ENCODE measurements around the gene PAK6.

The PAK6 gene

DNA sequence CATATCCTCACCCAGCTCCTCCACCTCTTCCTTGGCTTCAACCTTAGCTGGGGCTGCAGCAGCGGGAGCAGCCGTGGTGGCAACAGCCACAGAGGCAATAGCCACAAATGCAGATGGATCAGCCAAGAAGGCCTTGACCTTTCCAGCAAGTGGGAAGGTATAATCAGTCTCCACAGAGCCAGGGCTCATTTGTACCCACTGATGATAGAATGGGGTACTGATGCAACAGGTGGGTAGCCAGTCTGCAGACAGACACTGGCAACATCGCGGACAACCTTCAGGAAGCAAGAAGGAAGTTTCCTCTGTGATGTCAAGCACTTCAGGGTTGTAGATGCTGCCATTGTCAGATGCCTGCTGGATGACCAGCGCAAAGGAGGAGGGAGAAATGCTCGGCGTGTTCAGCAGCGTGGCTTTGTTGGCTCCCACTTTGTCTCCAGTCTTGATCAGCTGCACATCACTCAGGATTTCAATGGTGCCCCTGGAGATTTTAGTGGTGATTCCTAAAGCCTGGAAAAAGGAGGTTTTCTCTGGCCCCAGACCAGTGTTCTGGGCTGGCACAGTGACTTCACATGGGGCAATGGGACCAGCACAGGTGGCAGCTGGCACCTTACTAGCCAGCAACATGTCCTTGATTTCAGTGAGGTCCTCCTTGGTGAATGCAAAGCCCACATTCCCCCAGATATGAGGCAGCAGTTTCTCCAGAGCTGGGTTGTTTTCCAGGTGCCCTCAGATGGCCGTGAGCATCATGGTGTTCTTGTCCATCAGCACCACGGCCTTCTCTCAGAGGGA lies 73.7 kb downstream of the PAK6 start:
- TF ChIP-seq, protein P1, sequence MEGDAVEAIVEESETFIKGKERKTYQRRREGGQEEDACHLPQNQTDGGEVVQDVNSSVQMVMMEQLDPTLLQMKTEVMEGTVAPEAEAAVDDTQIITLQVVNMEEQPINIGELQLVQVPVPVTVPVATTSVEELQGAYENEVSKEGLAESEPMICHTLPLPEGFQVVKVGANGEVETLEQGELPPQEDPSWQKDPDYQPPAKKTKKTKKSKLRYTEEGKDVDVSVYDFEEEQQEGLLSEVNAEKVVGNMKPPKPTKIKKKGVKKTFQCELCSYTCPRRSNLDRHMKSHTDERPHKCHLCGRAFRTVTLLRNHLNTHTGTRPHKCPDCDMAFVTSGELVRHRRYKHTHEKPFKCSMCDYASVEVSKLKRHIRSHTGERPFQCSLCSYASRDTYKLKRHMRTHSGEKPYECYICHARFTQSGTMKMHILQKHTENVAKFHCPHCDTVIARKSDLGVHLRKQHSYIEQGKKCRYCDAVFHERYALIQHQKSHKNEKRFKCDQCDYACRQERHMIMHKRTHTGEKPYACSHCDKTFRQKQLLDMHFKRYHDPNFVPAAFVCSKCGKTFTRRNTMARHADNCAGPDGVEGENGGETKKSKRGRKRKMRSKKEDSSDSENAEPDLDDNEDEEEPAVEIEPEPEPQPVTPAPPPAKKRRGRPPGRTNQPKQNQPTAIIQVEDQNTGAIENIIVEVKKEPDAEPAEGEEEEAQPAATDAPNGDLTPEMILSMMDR (IDR thresholded peaks at IDR 0.05; ENCODE audit: low read depth, low read length, poor library complexity, severe bottlenecking) = no peak
- TF ChIP-seq EZH2phosphoT487 (IDR thresholded peaks at IDR 0.05; ENCODE audit: borderline replicate concordance, low read length) = no peak
- H3K9me3 ChIP-seq (ENCODE audit: control insufficient read depth, insufficient read depth, low read length) = no peaks in the 10 kb centered on the region
- H3K27ac ChIP-seq (ENCODE audit: low read depth, low read length) = no peak overlapping the region
- H4K20me1 ChIP-seq (ENCODE audit: control insufficient read depth, insufficient read depth, low read depth, low read length) = no peaks in the 10 kb centered on the region
- no peak overlapping the region for H3K4me3 ChIP-seq (ENCODE audit: low read length)
- H3K4me2 ChIP-seq (ENCODE audit: low read length) = no peak overlapping the region
- peaks cover 21% of the 10 kb centered on the region for H3K4me1 ChIP-seq (ENCODE audit: control insufficient read depth, low read length)
- no peaks in the 10 kb centered on the region for H3F3A ChIP-seq (ENCODE audit: control insufficient read depth, insufficient read depth)
- H3K79me2 ChIP-seq (ENCODE audit: control insufficient read depth, low read length) = no peaks in the 10 kb centered on the region
- no peaks in the 10 kb centered on the region for H3K36me3 ChIP-seq (ENCODE audit: control insufficient read depth, low read length)
- H3K9me2 ChIP-seq (replicated peaks; ENCODE audit: control insufficient read depth, low read length) = no peaks in the 10 kb centered on the region
- peaks cover 55% of the 10 kb centered on the region for H3K27me3 ChIP-seq (ENCODE audit: control insufficient read depth, low read length)

DNA sequence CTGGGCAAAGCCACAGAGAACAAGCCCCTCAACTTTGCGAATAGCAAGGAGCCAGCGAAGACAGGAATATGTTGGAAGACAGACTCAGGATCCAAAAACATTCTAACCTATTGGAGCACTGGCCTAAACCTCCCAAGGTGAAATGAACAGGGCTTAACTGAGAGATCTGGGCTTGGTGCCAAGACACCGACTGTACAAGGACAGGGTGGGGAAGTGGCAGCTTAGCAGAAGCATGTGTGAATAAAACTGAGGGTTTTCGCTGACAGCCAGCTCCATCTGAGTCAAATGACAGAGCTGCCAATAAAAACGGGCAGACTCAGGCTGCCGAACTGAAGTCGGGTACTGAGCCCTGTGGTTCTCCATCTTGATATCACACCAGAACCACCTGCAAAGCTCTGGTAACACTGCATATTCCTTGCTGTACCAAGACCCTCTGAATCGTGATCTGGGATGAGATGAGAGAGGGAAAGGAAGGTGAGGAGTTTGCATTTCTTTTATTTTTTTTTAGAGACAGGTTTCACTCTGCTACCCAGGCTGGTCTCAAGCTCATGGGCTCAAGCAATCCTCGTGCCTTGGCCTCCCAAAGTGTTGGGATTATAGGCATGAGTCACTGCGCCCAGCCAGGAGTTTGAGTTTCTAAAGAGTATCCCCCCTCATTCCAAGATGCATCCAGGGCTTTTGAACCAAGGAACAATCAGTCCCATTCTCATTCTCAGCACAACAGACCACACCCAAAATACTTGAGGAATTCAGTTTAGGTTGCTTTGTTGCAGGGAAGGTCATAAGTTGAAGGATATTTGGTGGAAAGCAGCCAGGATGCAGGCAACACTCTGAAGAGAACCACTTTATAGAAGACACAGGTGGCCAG lies 74.9 kb downstream of the PAK6 start:
- Histone ChIP-seq H3K9me3 (ENCODE audit: control insufficient read depth, insufficient read depth, low read length) (no peaks in the 10 kb centered on the region), H3K4me3 (ENCODE audit: low read length) (no peak overlapping the region), H3K36me3 (ENCODE audit: control insufficient read depth, low read length) (no peaks in the 10 kb centered on the region), H3K4me1 (ENCODE audit: control insufficient read depth, low read length) (peaks cover 9% of the 10 kb centered on the region), H3K9me2 (replicated peaks; ENCODE audit: control insufficient read depth, low read length) (no peaks in the 10 kb centered on the region), H4K20me1 (ENCODE audit: control insufficient read depth, insufficient read depth, low read depth, low read length) (no peaks in the 10 kb centered on the region), H3K27ac (ENCODE audit: low read depth, low read length) (no peak overlapping the region), H3K4me2 (ENCODE audit: low read length) (no peak overlapping the region), H3K27me3 (ENCODE audit: control insufficient read depth, low read length) (peaks cover 56% of the 10 kb centered on the region), H3F3A (ENCODE audit: control insufficient read depth, insufficient read depth) (no peaks in the 10 kb centered on the region), H3K79me2 (ENCODE audit: control insufficient read depth, low read length) (no peaks in the 10 kb centered on the region)
- TF ChIP-seq, protein P1 (IDR thresholded peaks at IDR 0.05; ENCODE audit: low read depth, low read length, poor library complexity, severe bottlenecking) = no peak
- TF ChIP-seq EZH2phosphoT487 (IDR thresholded peaks at IDR 0.05; ENCODE audit: borderline replicate concordance, low read length) = no peak

DNA sequence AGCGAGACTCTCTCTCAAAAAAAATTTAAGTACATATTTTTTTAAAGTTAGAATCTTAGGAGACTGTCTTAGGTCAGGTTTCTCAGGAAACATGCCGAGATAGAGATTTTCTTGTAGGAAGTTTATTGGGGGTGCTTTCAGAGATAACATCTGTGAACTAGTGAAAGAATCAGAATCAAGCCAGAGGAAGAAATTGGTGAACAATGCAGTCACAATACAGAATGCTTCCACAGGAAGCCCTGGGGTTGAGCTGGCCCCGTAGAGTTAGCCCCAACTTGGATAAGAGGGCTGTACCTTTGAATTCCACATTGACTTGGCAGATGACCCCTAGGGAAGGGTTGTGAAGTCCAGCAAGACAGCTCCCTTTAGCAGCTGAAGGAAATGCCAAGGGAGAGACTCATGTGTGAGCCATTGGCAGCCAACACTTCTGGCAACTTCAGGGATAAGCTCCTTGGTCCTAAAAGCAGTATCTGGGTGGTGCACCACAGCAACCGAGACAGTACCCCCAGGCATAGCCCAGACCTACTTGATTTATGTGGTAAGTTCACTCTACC lies 75.9 kb downstream of the PAK6 start:
- no peaks in the 10 kb centered on the region for H4K20me1 ChIP-seq (ENCODE audit: control insufficient read depth, insufficient read depth, low read depth, low read length)
- TF ChIP-seq, protein P1 (IDR thresholded peaks at IDR 0.05; ENCODE audit: low read depth, low read length, poor library complexity, severe bottlenecking) = no peak
- TF ChIP-seq EZH2phosphoT487 (IDR thresholded peaks at IDR 0.05; ENCODE audit: borderline replicate concordance, low read length) = no peak
- no peak overlapping the region for H3K4me3 ChIP-seq (ENCODE audit: low read length)
- H3K4me1 ChIP-seq (ENCODE audit: control insufficient read depth, low read length) = no peaks in the 10 kb centered on the region
- H3K27me3 ChIP-seq (ENCODE audit: control insufficient read depth, low read length) = peaks cover 62% of the 10 kb centered on the region
- no peaks in the 10 kb centered on the region for H3F3A ChIP-seq (ENCODE audit: control insufficient read depth, insufficient read depth)
- no peaks in the 10 kb centered on the region for H3K9me2 ChIP-seq (replicated peaks; ENCODE audit: control insufficient read depth, low read length)
- H3K9me3 ChIP-seq (ENCODE audit: control insufficient read depth, insufficient read depth, low read length) = no peaks in the 10 kb centered on the region
- H3K27ac ChIP-seq (ENCODE audit: low read depth, low read length) = no peak overlapping the region
- no peaks in the 10 kb centered on the region for H3K79me2 ChIP-seq (ENCODE audit: control insufficient read depth, low read length)
- H3K36me3 ChIP-seq (ENCODE audit: control insufficient read depth, low read length) = no peaks in the 10 kb centered on the region
- H3K4me2 ChIP-seq (ENCODE audit: low read length) = no peak overlapping the region
